CD14-positive monocyte (primary cell): ENCODE data around the gene NCF2. TPM values are rescaled to one million over a fixed set of nuclear protein-coding genes. Genes with fewer than 3 reads are reported as not detected.
A peak's percentile ranks its signal among the peaks of the same experiment; 100 is the strongest.

Source experiments
- DNase-seq, 3 donors: peaks; one replicate each; pipeline ENCODE4 v3.0.0-alpha.2; 2011 to 2022
- H2AFZ ChIP-seq: 2 replicates; pipeline ENCODE4 v1.6.0; 2012; ENCODE audit warnings: mild to moderate bottlenecking, low read depth, low read length, inconsistent platforms; ENCODE audit not compliant: insufficient read depth, poor library complexity, severe bottlenecking
- H3K27ac ChIP-seq, 2 donors: 1 replicate in 1 of 2; 2 replicates in 1 of 2; pipeline ENCODE4 v1.5.1; 2012 to 2013; ENCODE audit warnings: low read length in 2 of 2, control low read depth in 1 of 2, inconsistent platforms in 1 of 2, low read depth in 1 of 2, mild to moderate bottlenecking in 1 of 2
- H3K27me3 ChIP-seq, 2 donors: one replicate each; pipeline versions ENCODE4 v1.6.0 to v1.6.1; 2011 to 2013; ENCODE audit warnings: low read length in 2 of 2; ENCODE audit not compliant: control insufficient read depth in 2 of 2, insufficient read depth in 2 of 2
- H3K36me3 ChIP-seq, 2 donors: replicated peaks in 1 of 2; 1 replicate in 1 of 2; 2 replicates in 1 of 2; pipeline versions ENCODE4 v1.5.1 to v1.6.1; 2012 to 2013; ENCODE audit warnings: low read length in 2 of 2, control low read depth in 1 of 2, inconsistent platforms in 1 of 2, mild to moderate bottlenecking in 1 of 2; ENCODE audit not compliant: insufficient read depth in 2 of 2, control insufficient read depth in 1 of 2
- H3K4me1 ChIP-seq, 2 donors: 1 replicate in 1 of 2; 2 replicates in 1 of 2; pipeline versions ENCODE4 v1.5.1 to v1.6.1; 2012 to 2013; ENCODE audit warnings: low read length in 2 of 2, control low read depth in 1 of 2, inconsistent platforms in 1 of 2, mild to moderate bottlenecking in 1 of 2, moderate library complexity in 1 of 2; ENCODE audit not compliant: insufficient read depth in 2 of 2, control insufficient read depth in 1 of 2
- H3K4me2 ChIP-seq: replicated peaks from 2 replicates; pipeline ENCODE3; 2012; ENCODE audit warnings: low read length, moderate library complexity, mild to moderate bottlenecking; ENCODE audit not compliant: poor library complexity, severe bottlenecking; ENCODE audit errors: extremely low read depth
- H3K4me3 ChIP-seq, 3 experiments: fragments of 200-600 bp in 1 of 3; sonication (generic) in 1 of 3; replicated peaks in 1 of 3; 1 replicate in 2 of 3; 2 replicates in 1 of 3; pipeline ENCODE4 v1.5.1; 2011 to 2013; ENCODE audit warnings: low read length in 3 of 3, mild to moderate bottlenecking in 3 of 3, control low read depth in 2 of 3, low read depth in 2 of 3, inconsistent platforms in 1 of 3, moderate library complexity in 1 of 3
- H3K79me2 ChIP-seq: 2 replicates; pipeline ENCODE4 v1.6.0; 2012; ENCODE audit warnings: mild to moderate bottlenecking, control low read depth, inconsistent platforms, low read length, moderate library complexity; ENCODE audit not compliant: insufficient read depth
- H3K9ac ChIP-seq: 2 replicates; pipeline ENCODE4 v1.6.0; 2017; ENCODE audit warnings: low read length, mild to moderate bottlenecking; ENCODE audit not compliant: insufficient read depth, poor library complexity, severe bottlenecking
- H3K9me3 ChIP-seq, 2 donors: replicated peaks in 1 of 2; 1 replicate in 1 of 2; 2 replicates in 1 of 2; pipeline versions ENCODE4 v1.5.1 to v1.6.1; 2012 to 2013; ENCODE audit warnings: low read length in 2 of 2, control low read depth in 1 of 2; ENCODE audit not compliant: control insufficient read depth in 1 of 2, insufficient read depth in 1 of 2
- H4K20me1 ChIP-seq: 2 replicates; pipeline ENCODE4 v1.6.0; 2012; ENCODE audit warnings: mild to moderate bottlenecking, low read length, control low read depth, moderate library complexity; ENCODE audit not compliant: insufficient read depth
- H3K27ac Mint-ChIP-seq, 7 donors: one replicate each; pipeline ENCODE4 v1.8.0; 2020; ENCODE audit warnings: mild to moderate bottlenecking in 7 of 7, mixed read lengths in 7 of 7, moderate library complexity in 6 of 7, inconsistent platforms in 2 of 7
- H3K27me3 Mint-ChIP-seq, 3 donors: one replicate each; pipeline ENCODE4 v1.8.0; 2021 to 2022; ENCODE audit warnings: low read depth in 3 of 3, mild to moderate bottlenecking in 3 of 3, mixed read lengths in 3 of 3, moderate library complexity in 3 of 3, inconsistent platforms in 1 of 3
- H3K36me3 Mint-ChIP-seq, 2 donors: one replicate each; pipeline ENCODE4 v1.8.0; 2020; ENCODE audit warnings: mixed read lengths in 2 of 2, inconsistent platforms in 1 of 2, mild to moderate bottlenecking in 1 of 2
- H3K4me1 Mint-ChIP-seq: one replicate; pipeline ENCODE4 v1.8.0; 2020; ENCODE audit warnings: mild to moderate bottlenecking, mixed read lengths
- H3K4me3 Mint-ChIP-seq, 2 donors: one replicate each; pipeline ENCODE4 v1.8.0; 2020; ENCODE audit warnings: mild to moderate bottlenecking in 2 of 2, mixed read lengths in 2 of 2, moderate library complexity in 1 of 2
- H3K9me3 Mint-ChIP-seq, 7 donors: one replicate each; pipeline ENCODE4 v1.8.0; 2020 to 2022; ENCODE audit warnings: mixed read lengths in 7 of 7, mild to moderate bottlenecking in 6 of 7, moderate library complexity in 6 of 7, inconsistent platforms in 2 of 7
- WGBS: methylation state at CpG from one replicate; pipeline ENCODE4 v1.1.5; 2013; ENCODE audit warnings: missing lambda C conversion rate; ENCODE audit not compliant: insufficient coverage; 5-methylcytosine and 5-hydroxymethylcytosine counted together
- intact Hi-C, 2 donors: fragments of 100-400 bp; cut with micrococcal nuclease; formaldehyde crosslinking; loops; one replicate each; pipeline versions ENCODE4 v1.15.0 to v1.15.1; 2023
- polyA plus RNA-seq, 3 donors: library from polyadenylated mRNA; depleted of rRNA in 1 of 3; unstranded in 2 of 3; stranded (reverse) in 1 of 3; fragments of 300-500 nt in 2 of 3; fragments of >200 nt in 1 of 3; fragmentation: Illumina TruSeq in 2 of 3; gene quantifications; 1 replicate in 2 of 3; 2 replicates in 1 of 3; pipeline ENCODE4 v1.2.3, GENCODE V29; 2012 to 2021
- TF ChIP-seq, protein P1 (sequence below): fragments of 200-600 bp; IDR thresholded peaks from one replicate; pipeline ENCODE4 v1.8.0; 2022; ENCODE audit warnings: antibody characterized with exemption, mild to moderate bottlenecking

Gene NCF2
- polyA plus RNA-seq, 3 donors: 509 to 697 (median 557) TPM

DNA sequence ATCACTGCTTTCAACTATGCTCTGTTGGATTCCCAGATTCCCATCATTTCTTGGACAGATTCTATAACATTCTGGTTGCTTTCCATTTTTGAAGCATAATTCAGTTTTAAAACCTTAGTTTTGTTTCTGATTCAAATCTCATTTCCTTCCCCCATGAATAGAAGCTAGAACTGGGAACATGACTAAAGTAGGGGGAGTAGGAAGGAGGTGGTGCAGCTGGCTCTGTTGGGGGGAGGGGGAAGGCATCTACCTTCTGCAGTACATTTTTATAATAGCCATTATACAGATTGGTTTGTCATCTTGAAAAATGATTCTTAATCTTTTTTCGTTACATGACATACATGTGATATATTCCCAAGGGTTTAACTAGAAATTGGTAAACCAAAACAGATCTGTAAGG is 69.9 kb downstream of the NCF2 start:
- Histone ChIP-seq H3K36me3 (peaks cover 57 to 97% of the 10 kb centered on the region in 2 donors), H3K9me3 (no peaks in the 10 kb centered on the region), H3K27me3 (no peaks in the 10 kb centered on the region), H3K9ac (no peak overlapping the region), H3K4me1 (no peaks in the 10 kb centered on the region), H3K4me3 (no peak overlapping the region), H3K27ac (no peak overlapping the region), H2AFZ (no peak overlapping the region), H3K79me2 (peaks cover 19% of the 10 kb centered on the region), H4K20me1 (peaks cover 16% of the 10 kb centered on the region), H3K4me2 (no peak overlapping the region)
- DNase-seq: no peak
- no CpG with 5 or more reads among the region's 1 CpG for WGBS
- intact Hi-C loops: no loop called here
- Mint-ChIP-seq H3K9me3 (no peaks in the 10 kb centered on the region), H3K27ac (peak overlapping the region in 1 of 7 donors; percentile 42), H3K4me3 (no peak overlapping the region), H3K36me3 (peaks cover 71 to 87% of the 10 kb centered on the region in 2 donors), H3K27me3 (no peaks in the 10 kb centered on the region), H3K4me1 (no peaks in the 10 kb centered on the region)
- TF ChIP-seq, protein P1, sequence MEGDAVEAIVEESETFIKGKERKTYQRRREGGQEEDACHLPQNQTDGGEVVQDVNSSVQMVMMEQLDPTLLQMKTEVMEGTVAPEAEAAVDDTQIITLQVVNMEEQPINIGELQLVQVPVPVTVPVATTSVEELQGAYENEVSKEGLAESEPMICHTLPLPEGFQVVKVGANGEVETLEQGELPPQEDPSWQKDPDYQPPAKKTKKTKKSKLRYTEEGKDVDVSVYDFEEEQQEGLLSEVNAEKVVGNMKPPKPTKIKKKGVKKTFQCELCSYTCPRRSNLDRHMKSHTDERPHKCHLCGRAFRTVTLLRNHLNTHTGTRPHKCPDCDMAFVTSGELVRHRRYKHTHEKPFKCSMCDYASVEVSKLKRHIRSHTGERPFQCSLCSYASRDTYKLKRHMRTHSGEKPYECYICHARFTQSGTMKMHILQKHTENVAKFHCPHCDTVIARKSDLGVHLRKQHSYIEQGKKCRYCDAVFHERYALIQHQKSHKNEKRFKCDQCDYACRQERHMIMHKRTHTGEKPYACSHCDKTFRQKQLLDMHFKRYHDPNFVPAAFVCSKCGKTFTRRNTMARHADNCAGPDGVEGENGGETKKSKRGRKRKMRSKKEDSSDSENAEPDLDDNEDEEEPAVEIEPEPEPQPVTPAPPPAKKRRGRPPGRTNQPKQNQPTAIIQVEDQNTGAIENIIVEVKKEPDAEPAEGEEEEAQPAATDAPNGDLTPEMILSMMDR: no peak

DNA sequence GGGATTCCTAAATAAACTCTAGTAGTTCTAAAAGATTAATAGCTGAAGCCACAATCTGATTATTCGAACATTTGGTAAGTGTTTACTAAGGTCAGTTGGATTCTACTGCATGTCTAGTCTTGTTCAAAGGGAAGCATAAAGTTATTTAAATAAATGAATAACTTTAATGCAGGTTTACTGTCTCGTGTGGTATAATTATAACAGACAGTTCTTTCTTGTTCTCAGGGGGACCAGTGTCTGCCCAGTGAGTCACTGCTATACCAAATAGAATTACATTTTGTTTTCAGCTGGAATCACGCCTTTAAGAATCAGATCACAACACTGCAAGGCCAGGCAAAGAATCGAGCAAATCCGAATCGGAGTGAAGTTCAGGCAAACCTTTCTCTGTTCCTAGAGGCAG is 72.9 kb downstream of the NCF2 start:
- Histone ChIP-seq H2AFZ (no peak overlapping the region), H4K20me1 (peaks cover 46% of the 10 kb centered on the region), H3K9me3 (no peaks in the 10 kb centered on the region), H3K4me3 (no peak overlapping the region), H3K27me3 (no peaks in the 10 kb centered on the region), H3K9ac (no peak overlapping the region), H3K4me1 (no peaks in the 10 kb centered on the region), H3K79me2 (peaks cover 30% of the 10 kb centered on the region), H3K27ac (no peak overlapping the region), H3K36me3 (peaks cover 50 to 86% of the 10 kb centered on the region in 2 donors), H3K4me2 (no peak overlapping the region)
- intact Hi-C loops: no loop called here
- H3K27ac Mint-ChIP-seq: peak overlapping the region in 2 of 7 donors; percentile 3 to 8
- TF ChIP-seq, protein P1: no peak
- H3K36me3 Mint-ChIP-seq: peaks cover 56 to 70% of the 10 kb centered on the region in 2 donors
- H3K4me1 Mint-ChIP-seq: no peaks in the 10 kb centered on the region
- no peaks in the 10 kb centered on the region for H3K9me3 Mint-ChIP-seq
- 100% methylated on average over 1 of the region's 6 CpGs for WGBS
- H3K4me3 Mint-ChIP-seq: no peak overlapping the region
- H3K27me3 Mint-ChIP-seq: peaks cover 0 to 1% (median 0%) of the 10 kb centered on the region in 3 donors
- no peak for DNase-seq
